Endothelial cell (in vitro differentiated cells): ENCODE results near the gene PKP3. TPM values are rescaled to one million over a fixed set of nuclear protein-coding genes. Genes with fewer than 3 reads are reported as not detected.

Experiments
- DNase-seq: peaks from one replicate; pipeline ENCODE4 v3.0.0; 2021; ENCODE audit warnings: low spot score
- H3K27ac Mint-ChIP-seq: one replicate; pipeline ENCODE4 v1.8.0; 2021; ENCODE audit warnings: mixed read lengths, inconsistent platforms; ENCODE audit not compliant: unreplicated experiment
- H3K27me3 Mint-ChIP-seq: one replicate; pipeline ENCODE4 v1.8.0; 2021; ENCODE audit warnings: mild to moderate bottlenecking, moderate library complexity, mixed read lengths, inconsistent platforms; ENCODE audit not compliant: unreplicated experiment
- H3K36me3 Mint-ChIP-seq: one replicate; pipeline ENCODE4 v1.8.0; 2021; ENCODE audit warnings: mild to moderate bottlenecking, low read depth, mixed read lengths, inconsistent platforms; ENCODE audit not compliant: unreplicated experiment
- H3K4me1 Mint-ChIP-seq: one replicate; pipeline ENCODE4 v1.8.0; 2021; ENCODE audit warnings: mild to moderate bottlenecking, mixed read lengths, inconsistent platforms; ENCODE audit not compliant: unreplicated experiment
- H3K4me3 Mint-ChIP-seq: one replicate; pipeline ENCODE4 v1.8.0; 2021; ENCODE audit warnings: mild to moderate bottlenecking, mixed read lengths, inconsistent platforms; ENCODE audit not compliant: unreplicated experiment
- H3K9me3 Mint-ChIP-seq: one replicate; pipeline ENCODE4 v1.8.0; 2021; ENCODE audit warnings: mixed read lengths, inconsistent platforms; ENCODE audit not compliant: unreplicated experiment
- total RNA-seq: library from RNA; stranded (reverse); fragmentation: NEBNext Ultra II Directional; extraction: Animal tissue kit (Norgen Biotek cat#: 25700); gene quantifications from one replicate; pipeline ENCODE4 v1.2.1, GENCODE V29; 2021; ENCODE audit not compliant: unreplicated experiment
- TF ChIP-seq, protein P1 (sequence below): fragments of 200-600 bp; sonication (generic); IDR thresholded peaks from one replicate; pipeline ENCODE4 v1.5.0; 2021; ENCODE audit warnings: antibody characterized with exemption; ENCODE audit not compliant: unreplicated experiment

Gene PKP3
- total RNA-seq, 1 donor from 2014 or later = 0.49 TPM

DNA sequence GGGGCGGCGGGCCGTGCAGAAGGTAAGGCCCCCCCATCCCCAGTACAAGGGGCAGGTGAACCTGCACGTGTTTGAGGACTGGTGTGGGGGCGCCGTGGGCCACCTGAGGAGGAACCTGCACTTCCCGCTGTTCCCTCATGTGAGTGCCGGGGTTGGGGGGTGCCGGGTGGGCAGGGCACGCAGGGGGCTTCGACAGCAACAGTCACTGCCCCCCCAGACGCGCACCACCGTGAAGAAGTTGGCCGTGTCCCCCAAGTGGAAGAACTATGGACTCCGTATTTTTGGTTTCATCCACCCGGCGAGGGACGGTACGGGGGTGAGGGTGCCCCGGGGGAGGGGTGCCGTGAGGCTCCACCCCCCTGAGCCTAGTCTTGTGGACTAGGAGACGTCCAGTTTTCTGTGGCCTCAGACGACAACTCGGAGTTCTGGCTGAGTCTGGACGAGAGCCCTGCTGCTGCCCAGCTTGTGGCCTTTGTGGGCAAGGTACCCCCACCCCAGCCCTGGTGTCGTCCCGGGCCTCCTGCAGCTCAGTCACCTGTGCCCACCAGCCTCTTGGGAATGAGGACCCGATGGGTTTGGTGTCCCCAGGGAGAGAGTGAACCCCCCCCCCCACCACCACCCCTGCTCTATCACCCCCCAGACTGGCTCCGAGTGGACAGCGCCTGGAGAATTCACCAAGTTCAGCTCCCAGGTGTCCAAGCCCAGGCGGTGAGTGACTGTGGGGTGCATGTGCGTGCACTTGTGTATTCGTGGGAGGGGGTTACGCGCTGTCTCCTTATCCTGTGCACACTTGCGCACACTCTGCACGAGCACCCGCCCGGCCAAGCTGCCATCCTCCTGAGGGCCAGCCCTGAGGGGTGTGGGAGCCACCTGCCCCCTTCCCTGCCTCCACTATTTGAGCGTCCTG, 20.9 kb upstream of the PKP3 start:
- Mint-ChIP-seq H3K36me3 (no peaks in the 10 kb centered on the region), H3K27ac (no peak overlapping the region), H3K4me3 (no peak overlapping the region), H3K9me3 (no peaks in the 10 kb centered on the region), H3K4me1 (peaks cover 4% of the 10 kb centered on the region), H3K27me3 (peaks cover 13% of the 10 kb centered on the region)
- TF ChIP-seq, protein P1, sequence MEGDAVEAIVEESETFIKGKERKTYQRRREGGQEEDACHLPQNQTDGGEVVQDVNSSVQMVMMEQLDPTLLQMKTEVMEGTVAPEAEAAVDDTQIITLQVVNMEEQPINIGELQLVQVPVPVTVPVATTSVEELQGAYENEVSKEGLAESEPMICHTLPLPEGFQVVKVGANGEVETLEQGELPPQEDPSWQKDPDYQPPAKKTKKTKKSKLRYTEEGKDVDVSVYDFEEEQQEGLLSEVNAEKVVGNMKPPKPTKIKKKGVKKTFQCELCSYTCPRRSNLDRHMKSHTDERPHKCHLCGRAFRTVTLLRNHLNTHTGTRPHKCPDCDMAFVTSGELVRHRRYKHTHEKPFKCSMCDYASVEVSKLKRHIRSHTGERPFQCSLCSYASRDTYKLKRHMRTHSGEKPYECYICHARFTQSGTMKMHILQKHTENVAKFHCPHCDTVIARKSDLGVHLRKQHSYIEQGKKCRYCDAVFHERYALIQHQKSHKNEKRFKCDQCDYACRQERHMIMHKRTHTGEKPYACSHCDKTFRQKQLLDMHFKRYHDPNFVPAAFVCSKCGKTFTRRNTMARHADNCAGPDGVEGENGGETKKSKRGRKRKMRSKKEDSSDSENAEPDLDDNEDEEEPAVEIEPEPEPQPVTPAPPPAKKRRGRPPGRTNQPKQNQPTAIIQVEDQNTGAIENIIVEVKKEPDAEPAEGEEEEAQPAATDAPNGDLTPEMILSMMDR = no peak
- no peak for DNase-seq

DNA sequence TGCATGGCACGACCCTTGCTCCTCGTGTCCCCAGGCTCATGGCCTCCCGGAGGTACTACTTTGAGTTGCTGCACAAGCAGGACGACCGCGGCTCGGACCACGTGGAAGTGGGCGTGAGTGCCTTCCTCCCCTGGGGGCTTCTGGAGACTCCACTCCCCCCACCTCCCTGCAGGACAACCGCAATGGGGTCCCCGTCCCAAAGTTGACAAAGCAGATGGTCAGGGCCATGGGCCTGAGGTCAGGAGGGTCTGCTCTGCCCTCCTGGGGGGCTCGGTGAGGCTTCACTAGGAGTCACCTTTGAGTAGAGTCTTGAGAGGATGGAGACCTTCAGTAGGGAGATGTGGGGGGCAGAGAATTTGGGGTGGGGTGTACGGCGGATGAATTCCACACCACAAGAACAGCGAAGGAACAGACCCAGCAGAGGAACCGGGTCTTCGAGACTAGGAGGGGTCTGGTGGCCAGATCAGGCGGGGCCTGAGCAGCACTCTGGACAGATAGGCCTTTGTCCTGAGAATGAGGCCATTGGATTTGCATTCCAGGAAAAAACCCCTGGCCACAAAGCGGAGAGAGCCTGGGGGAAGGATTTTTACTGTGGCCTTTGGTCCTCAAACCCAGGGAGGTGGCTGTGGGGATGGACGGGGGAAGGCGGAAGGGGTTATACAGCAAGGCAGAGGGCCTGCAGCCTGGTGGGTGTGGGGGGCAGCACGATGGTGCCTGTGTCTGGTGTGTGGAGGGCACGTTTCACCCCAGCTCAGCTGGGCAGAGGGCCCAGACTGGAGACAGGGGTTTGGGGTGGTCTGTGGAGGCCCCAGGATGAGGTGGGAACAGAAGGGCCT, 20.1 kb upstream of the PKP3 start:
- Mint-ChIP-seq H3K27me3 (peaks cover 12% of the 10 kb centered on the region), H3K4me1 (no peaks in the 10 kb centered on the region), H3K9me3 (no peaks in the 10 kb centered on the region), H3K27ac (no peak overlapping the region), H3K36me3 (peaks cover 5% of the 10 kb centered on the region), H3K4me3 (no peak overlapping the region)
- no peak for DNase-seq
- TF ChIP-seq, protein P1 = no peak

DNA sequence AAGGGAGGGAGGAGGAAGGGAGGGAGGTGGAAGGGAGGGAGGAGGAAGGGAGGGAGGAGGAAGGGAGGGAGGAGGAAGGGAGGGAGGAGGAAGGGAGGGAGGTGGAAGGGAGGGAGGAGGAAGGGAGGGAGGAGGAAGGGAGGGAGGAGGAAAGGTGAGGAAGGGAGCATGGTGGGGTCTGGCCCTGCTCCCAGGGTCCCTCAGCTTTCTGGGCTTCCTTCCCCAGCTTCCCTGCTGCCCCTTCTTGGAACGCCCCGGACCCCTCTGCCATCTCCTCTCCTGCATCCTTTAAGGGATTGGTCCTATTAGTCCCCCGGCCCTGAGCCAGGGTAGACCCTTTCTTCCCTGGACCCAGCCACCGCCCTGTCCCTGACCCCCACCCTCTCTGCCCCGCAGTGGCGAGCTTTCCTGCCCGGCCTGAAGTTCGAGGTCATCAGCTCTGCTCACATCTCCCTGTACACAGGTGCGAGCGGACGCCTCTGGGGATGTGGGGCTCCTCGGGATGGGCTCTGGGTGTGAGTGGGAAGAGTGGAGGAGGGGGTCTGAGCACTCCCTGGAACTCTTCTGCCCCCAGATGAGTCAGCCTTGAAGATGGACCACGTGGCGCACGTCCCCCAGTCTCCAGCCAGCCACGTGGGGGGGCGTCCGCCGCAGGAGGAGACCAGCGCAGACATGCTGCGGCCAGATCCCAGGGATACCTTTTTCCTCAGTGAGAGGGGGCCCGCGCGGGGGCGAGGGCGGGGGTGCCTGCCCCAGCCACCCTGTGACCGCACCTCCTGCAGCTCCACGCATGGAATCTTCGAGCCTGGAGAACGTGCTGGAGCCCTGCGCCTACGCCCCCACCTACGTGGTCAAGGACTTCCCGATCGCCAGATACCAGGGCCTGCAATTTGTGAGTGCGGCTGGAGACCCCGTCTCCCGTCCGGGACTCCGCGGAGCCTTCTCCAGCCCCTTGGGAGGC, 18.7 kb upstream of the PKP3 start:
- Mint-ChIP-seq H3K9me3 (no peaks in the 10 kb centered on the region), H3K4me3 (no peak overlapping the region), H3K36me3 (peaks cover 5% of the 10 kb centered on the region), H3K4me1 (no peaks in the 10 kb centered on the region), H3K27ac (no peak overlapping the region), H3K27me3 (peaks cover 9% of the 10 kb centered on the region)
- no peak for DNase-seq
- TF ChIP-seq, protein P1 = no peak

DNA sequence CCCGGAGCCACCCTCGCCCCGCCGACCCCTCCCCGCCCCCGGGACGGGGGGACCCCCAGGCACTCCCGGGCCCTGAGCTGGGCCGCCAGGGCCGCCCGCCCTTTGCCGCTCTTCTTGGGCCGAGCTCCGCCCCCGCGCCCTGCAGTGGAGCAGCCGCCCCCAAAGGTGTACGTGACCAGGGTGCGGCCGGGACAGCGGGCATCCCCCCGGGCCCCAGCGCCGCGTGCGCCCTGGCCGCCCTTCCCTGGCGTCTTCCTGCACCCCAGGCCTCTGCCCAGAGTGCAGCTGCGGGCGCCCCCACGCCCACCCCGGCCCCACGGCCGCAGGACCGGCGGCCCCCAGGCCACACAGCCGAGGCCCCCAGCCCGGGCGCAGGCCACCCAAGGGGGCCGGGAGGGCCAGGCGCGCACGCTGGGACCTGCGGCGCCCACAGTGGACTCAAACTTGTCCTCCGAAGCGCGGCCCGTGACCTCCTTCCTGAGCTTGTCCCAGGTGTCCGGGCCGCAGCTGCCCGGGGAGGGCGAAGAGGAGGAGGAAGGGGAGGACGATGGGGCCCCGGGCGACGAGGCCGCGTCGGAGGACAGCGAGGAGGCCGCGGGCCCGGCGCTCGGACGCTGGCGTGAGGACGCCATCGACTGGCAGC, 17.4 kb upstream of the PKP3 start:
- Mint-ChIP-seq H3K9me3 (no peaks in the 10 kb centered on the region), H3K4me1 (no peaks in the 10 kb centered on the region), H3K4me3 (no peak overlapping the region), H3K27ac (no peak overlapping the region), H3K36me3 (peaks cover 5% of the 10 kb centered on the region), H3K27me3 (peaks cover 4% of the 10 kb centered on the region)
- DNase-seq = no peak
- TF ChIP-seq, protein P1 = no peak
